ENCODE measurements around the gene PCDHGA12. TPM values are rescaled to one million over a fixed set of nuclear protein-coding genes. Genes with fewer than 3 reads are reported as not detected.
"Not testable (repeated sequence)": the region's sequence is repeated elsewhere in the genome, so short reads cannot be mapped to it uniquely, and the experiment has no call there.

Gene PCDHGA12
- total RNA-seq, 2 experiments from 2014 or later = not detected

DNA sequence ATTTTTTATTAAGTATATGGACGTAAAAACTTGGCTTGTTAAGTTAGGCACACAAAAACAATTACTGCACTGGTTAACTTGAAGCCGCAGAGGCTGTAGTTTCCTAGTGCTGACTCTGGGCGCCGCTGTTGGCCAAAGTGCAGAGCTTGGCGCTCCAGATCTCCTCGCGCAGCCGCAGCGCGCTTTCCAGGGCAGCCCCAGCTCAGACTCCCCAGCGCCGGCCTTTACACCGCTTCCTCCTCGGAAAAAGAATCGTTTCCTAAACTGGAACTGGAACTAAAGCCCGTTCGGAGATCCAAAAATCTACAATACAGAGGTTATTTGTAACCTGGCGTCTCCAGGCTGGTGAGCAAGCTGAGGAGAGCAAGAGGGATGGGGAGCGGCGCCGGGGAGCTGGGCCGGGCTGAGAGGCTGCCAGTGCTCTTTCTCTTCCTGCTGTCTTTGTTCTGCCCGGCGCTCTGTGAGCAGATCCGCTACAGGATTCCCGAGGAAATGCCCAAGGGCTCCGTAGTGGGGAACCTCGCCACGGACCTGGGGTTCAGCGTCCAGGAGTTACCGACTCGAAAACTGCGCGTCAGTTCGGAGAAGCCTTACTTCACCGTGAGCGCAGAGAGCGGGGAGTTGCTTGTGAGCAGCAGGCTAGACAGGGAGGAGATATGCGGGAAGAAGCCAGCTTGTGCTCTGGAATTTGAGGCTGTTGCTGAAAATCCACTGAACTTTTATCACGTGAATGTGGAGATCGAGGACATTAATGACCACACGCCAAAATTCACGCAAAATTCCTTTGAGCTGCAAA, 32.4 kb upstream of the PCDHGA12 start, which contains the start of gene PCDHGB5:
Gene PCDHGB5 (plus strand): TSS at position 192 of the 796 bp plus-strand sequence. CDS start 181 bp downstream, at position 373.
- H3K36me3 ChIP-seq (ENCODE audit: insufficient read depth, low read length); H3K4me1 ChIP-seq (ENCODE audit: insufficient read depth, low read length); H3K27ac ChIP-seq (ENCODE audit: low read depth in 1 of 2, low read length in 2 of 2); H3K27ac Mint-ChIP-seq; H3K4me3 ChIP-seq (ENCODE audit: low read length); intact Hi-C loops (cut with DNase I, micrococcal nuclease); H3K4me1 Mint-ChIP-seq (ENCODE audit: low read depth): not testable (repeated sequence)
- peaks cover 10% of the 10 kb centered on the region for H3K9me3 Mint-ChIP-seq
- peak within 1 kb of the TSS; percentile 11 for H3K4me3 Mint-ChIP-seq
- H3K27me3 Mint-ChIP-seq = peaks cover 78% of the 10 kb centered on the region
- ChIA-PET POLR2A (interaction anchor here (0.7 kb wide), 1 partner anchor 86 kb away, joined by 3 read pairs; the partner anchor contains the start of gene PCDHGC4), CTCF (interaction anchor here (0.8 to 3.0 kb wide), 11 partner anchors 15 to 166 kb away, joined by 3 to 11 read pairs (median 6); partner anchors contain the start of genes PCDHGA1, PCDHGA10, PCDHGA5 and PCDHGB3)
- H3K27me3 ChIP-seq (ENCODE audit: control insufficient read depth in 1 of 2, insufficient read depth in 2 of 2, low read length in 2 of 2) = peaks cover 55 to 80% of the 10 kb centered on the region in 2 experiments
- peaks cover 30 to 55% of the 10 kb centered on the region in 2 experiments for H3K9me3 ChIP-seq (ENCODE audit: control insufficient read depth in 1 of 2, insufficient read depth in 1 of 2, low read length in 2 of 2)
- ATAC-seq (ENCODE audit: poor library complexity) = peak; percentile 68
- TF ChIP-seq, protein P1, sequence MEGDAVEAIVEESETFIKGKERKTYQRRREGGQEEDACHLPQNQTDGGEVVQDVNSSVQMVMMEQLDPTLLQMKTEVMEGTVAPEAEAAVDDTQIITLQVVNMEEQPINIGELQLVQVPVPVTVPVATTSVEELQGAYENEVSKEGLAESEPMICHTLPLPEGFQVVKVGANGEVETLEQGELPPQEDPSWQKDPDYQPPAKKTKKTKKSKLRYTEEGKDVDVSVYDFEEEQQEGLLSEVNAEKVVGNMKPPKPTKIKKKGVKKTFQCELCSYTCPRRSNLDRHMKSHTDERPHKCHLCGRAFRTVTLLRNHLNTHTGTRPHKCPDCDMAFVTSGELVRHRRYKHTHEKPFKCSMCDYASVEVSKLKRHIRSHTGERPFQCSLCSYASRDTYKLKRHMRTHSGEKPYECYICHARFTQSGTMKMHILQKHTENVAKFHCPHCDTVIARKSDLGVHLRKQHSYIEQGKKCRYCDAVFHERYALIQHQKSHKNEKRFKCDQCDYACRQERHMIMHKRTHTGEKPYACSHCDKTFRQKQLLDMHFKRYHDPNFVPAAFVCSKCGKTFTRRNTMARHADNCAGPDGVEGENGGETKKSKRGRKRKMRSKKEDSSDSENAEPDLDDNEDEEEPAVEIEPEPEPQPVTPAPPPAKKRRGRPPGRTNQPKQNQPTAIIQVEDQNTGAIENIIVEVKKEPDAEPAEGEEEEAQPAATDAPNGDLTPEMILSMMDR (IDR thresholded peaks at IDR 0.05) = peak; percentile 20
- peak in 6 of 14 experiments; percentile 34 to 50 (median 40) for DNase-seq
- peaks cover 25% of the 10 kb centered on the region for H3K36me3 Mint-ChIP-seq (ENCODE audit: low read depth)

DNA sequence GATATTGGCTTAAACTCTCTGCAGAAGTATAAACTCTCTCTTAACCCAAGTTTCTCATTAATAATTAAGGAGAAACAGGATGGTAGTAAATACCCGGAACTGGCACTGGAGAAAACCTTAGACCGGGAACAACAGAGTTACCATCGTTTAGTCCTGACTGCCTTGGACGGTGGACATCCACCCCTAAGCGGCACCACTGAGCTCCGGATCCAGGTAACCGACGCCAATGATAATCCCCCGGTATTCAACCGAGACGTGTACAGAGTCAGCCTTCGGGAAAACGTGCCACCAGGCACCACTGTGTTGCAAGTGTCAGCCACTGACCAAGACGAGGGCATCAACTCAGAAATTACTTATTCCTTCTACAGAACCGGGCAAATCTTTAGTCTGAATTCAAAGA, 31.7 kb upstream of the PCDHGA12 start:
- H3K27ac ChIP-seq (ENCODE audit: low read depth in 1 of 2, low read length in 2 of 2) = no peak overlapping the region
- ChIA-PET POLR2A (no interaction called here), CTCF (interaction anchor here (1.9 to 3.0 kb wide), 2 partner anchors 114 to 159 kb away, joined by 10 to 11 read pairs; no protein-coding TSS in a partner anchor)
- ATAC-seq (ENCODE audit: poor library complexity) = no peak
- H3K27me3 Mint-ChIP-seq = peaks cover 80% of the 10 kb centered on the region
- no peaks in the 10 kb centered on the region for H3K4me1 ChIP-seq (ENCODE audit: insufficient read depth, low read length)
- peaks cover 26% of the 10 kb centered on the region for H3K36me3 Mint-ChIP-seq (ENCODE audit: low read depth)
- no peak overlapping the region for H3K4me3 Mint-ChIP-seq
- no peaks in the 10 kb centered on the region for H3K36me3 ChIP-seq (ENCODE audit: insufficient read depth, low read length)
- H3K4me1 Mint-ChIP-seq (ENCODE audit: low read depth) = peaks cover 3% of the 10 kb centered on the region
- H3K27ac Mint-ChIP-seq = no peak overlapping the region
- TF ChIP-seq, protein P1 (IDR thresholded peaks at IDR 0.05) = no peak
- no peak for DNase-seq
- intact Hi-C loops (cut with DNase I, micrococcal nuclease) = no loop called here
- H3K4me3 ChIP-seq (ENCODE audit: low read length) = no peak overlapping the region
- H3K27me3 ChIP-seq (ENCODE audit: control insufficient read depth in 1 of 2, insufficient read depth in 2 of 2, low read length in 2 of 2) = peaks cover 55 to 80% of the 10 kb centered on the region in 2 experiments
- peaks cover 32 to 56% of the 10 kb centered on the region in 2 experiments for H3K9me3 ChIP-seq (ENCODE audit: control insufficient read depth in 1 of 2, insufficient read depth in 1 of 2, low read length in 2 of 2)
- peaks cover 7% of the 10 kb centered on the region for H3K9me3 Mint-ChIP-seq

DNA sequence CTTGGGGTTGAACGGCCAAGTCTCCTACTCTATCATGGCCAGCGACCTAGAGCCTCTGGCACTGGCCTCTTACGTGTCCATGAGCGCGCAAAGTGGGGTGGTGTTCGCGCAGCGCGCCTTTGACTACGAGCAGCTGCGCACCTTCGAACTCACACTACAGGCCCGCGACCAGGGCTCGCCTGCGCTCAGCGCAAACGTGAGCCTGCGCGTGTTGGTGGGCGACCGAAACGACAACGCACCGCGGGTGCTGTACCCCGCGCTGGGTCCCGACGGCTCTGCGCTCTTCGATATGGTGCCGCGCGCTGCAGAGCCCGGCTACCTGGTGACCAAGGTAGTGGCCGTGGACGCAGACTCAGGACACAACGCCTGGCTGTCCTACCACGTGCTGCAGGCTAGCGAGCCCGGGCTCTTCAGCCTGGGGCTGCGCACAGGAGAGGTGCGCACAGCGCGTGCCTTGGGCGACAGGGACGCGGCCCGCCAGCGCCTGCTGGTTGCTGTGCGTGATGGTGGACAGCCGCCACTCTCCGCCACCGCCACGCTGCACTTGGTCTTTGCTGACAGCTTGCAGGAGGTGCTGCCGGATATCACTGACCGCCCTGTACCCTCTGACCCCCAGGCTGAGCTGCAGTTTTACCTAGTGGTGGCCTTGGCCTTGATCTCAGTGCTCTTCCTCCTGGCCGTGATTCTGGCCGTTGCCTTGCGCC, 30.6 kb upstream of the PCDHGA12 start:
- intact Hi-C loops (cut with DNase I, micrococcal nuclease) = no loop called here
- Mint-ChIP-seq H3K9me3 (peaks cover 8% of the 10 kb centered on the region), H3K4me3 (no peak overlapping the region)

More for the DNA sequence above, 30.6 kb upstream of the PCDHGA12 start:
- Histone ChIP-seq H3K27me3 (ENCODE audit: control insufficient read depth in 1 of 2, insufficient read depth in 2 of 2, low read length in 2 of 2) (peaks cover 55 to 82% of the 10 kb centered on the region in 2 experiments), H3K4me1 (ENCODE audit: insufficient read depth, low read length) (no peaks in the 10 kb centered on the region), H3K27ac (ENCODE audit: low read depth in 1 of 2, low read length in 2 of 2) (no peak overlapping the region), H3K9me3 (ENCODE audit: control insufficient read depth in 1 of 2, insufficient read depth in 1 of 2, low read length in 2 of 2) (peaks cover 30 to 52% of the 10 kb centered on the region in 2 experiments), H3K36me3 (ENCODE audit: insufficient read depth, low read length) (no peaks in the 10 kb centered on the region), H3K4me3 (ENCODE audit: low read length) (no peak overlapping the region)
- TF ChIP-seq, protein P1 (IDR thresholded peaks at IDR 0.05) = no peak
- DNase-seq (no peak), ATAC-seq (ENCODE audit: poor library complexity) (no peak)
- ChIA-PET CTCF (no interaction called here), POLR2A (no interaction called here)
- H3K27ac Mint-ChIP-seq = no peak overlapping the region
- peaks cover 82% of the 10 kb centered on the region for H3K27me3 Mint-ChIP-seq
- peaks cover 35% of the 10 kb centered on the region for H3K36me3 Mint-ChIP-seq (ENCODE audit: low read depth)
- peaks cover 3% of the 10 kb centered on the region for H3K4me1 Mint-ChIP-seq (ENCODE audit: low read depth)
